ENCODE data around the gene RAD9A.

- TF ChIP-seq CTCF (IDR thresholded peaks at IDR 0.05; ENCODE audit: low read depth, low read length) (no peak), EZH2phosphoT487 (IDR thresholded peaks at IDR 0.05; ENCODE audit: low read depth) (no peak)
Measured at GRCh38 chr11:67387069-67387468, 4.7 kb upstream of the RAD9A start.
